SK-N-SH (cell line): ENCODE data around the gene ARHGAP40. TPM values are rescaled to one million over a fixed set of nuclear protein-coding genes. Genes with fewer than 3 reads are reported as not detected.

Source experiments
- CTCF ChIA-PET: fragments of 300-600, 350-600 bp; formaldehyde crosslinking; extraction: SDS; loops from one replicate; lab custom pipeline; 2021; lab: Yijun Ruan, JAX
- POLR2A ChIA-PET: fragments of 350-600 bp; sonication (Branson Sonifier 250); formaldehyde crosslinking; extraction: SDS; loops from one replicate; lab custom pipeline; 2020; ENCODE audit warnings: antibody characterized with exemption, inconsistent platforms; lab: Yijun Ruan, JAX
- DNase-seq: peaks from one replicate; pipeline ENCODE4 v3.0.0; 2012
- H2AFZ ChIP-seq: fragments of 200-600 bp; sonication (generic); 2 replicates; pipeline ENCODE4 v1.8.1; 2016; ENCODE audit warnings: antibody characterized with exemption, mild to moderate bottlenecking, low read depth
- H3F3A ChIP-seq: fragments of 200-600 bp; sonication (generic); replicated peaks from 2 replicates; pipeline ENCODE3; 2016; ENCODE audit warnings: antibody characterized with exemption, mild to moderate bottlenecking; ENCODE audit not compliant: insufficient read depth
- H3K27ac ChIP-seq, 2 experiments: fragments of 200-500 bp in 1 of 2; fragments of 200-600 bp in 1 of 2; sonication (Bioruptor generic) in 1 of 2; sonication (generic), shearing (Covaris generic) in 1 of 2; 2 replicates each; pipeline versions ENCODE4 v1.5.1 to v1.6.1; 2014 to 2016; ENCODE audit warnings: low read depth in 2 of 2, inconsistent platforms in 1 of 2, low read length in 1 of 2, mild to moderate bottlenecking in 1 of 2, mixed read lengths in 1 of 2
- H3K27me3 ChIP-seq: fragments of 200-600 bp; sonication (generic), shearing (Covaris generic); 2 replicates; pipeline ENCODE4 v1.6.1; 2016; ENCODE audit warnings: mixed run types; ENCODE audit not compliant: insufficient read depth
- H3K36me3 ChIP-seq, 2 experiments: fragments of 200-500 bp in 1 of 2; fragments of 200-600 bp in 1 of 2; sonication (Bioruptor generic) in 1 of 2; sonication (generic) in 1 of 2; replicated peaks in 1 of 2; 2 replicates each; pipeline versions ENCODE3 to v1.5.1; 2014 to 2016; ENCODE audit warnings: low read length in 1 of 2, mild to moderate bottlenecking in 1 of 2; ENCODE audit not compliant: insufficient read depth in 2 of 2, control insufficient read depth in 1 of 2
- H3K4me1 ChIP-seq, 2 experiments: fragments of 200-500 bp in 1 of 2; fragments of 200-600 bp in 1 of 2; sonication (Bioruptor generic) in 1 of 2; sonication (generic), shearing (Covaris generic) in 1 of 2; 2 replicates each; pipeline versions ENCODE4 v1.5.1 to v1.6.1; 2014 to 2016; ENCODE audit warnings: low read depth in 1 of 2, low read length in 1 of 2, mixed run types in 1 of 2; ENCODE audit not compliant: insufficient read depth in 2 of 2, control insufficient read depth in 1 of 2
- H3K4me2 ChIP-seq: fragments of 200-600 bp; sonication (generic), shearing (Covaris generic); 2 replicates; pipeline ENCODE4 v1.6.1; 2017; ENCODE audit warnings: mixed run types
- H3K4me3 ChIP-seq, 2 experiments: fragments of 200-500 bp in 1 of 2; fragments of 200-600 bp in 1 of 2; sonication (Bioruptor generic) in 1 of 2; sonication (generic), shearing (Covaris generic) in 1 of 2; 2 replicates each; pipeline versions ENCODE4 v1.5.1 to v1.8.1; 2014 to 2016; ENCODE audit warnings: low read depth in 2 of 2, inconsistent platforms in 1 of 2, low read length in 1 of 2, mild to moderate bottlenecking in 1 of 2, mixed read lengths in 1 of 2, moderate library complexity in 1 of 2
- H3K79me2 ChIP-seq: fragments of 200-600 bp; sonication (generic); 2 replicates; pipeline ENCODE4 v1.8.1; 2017; ENCODE audit warnings: mild to moderate bottlenecking; ENCODE audit not compliant: insufficient read depth
- H3K9ac ChIP-seq: fragments of 200-600 bp; sonication (generic); 2 replicates; pipeline ENCODE4 v1.6.1; 2017; ENCODE audit warnings: mixed run types
- H3K9me2 ChIP-seq: fragments of 200-600 bp; sonication (generic); 2 replicates; pipeline ENCODE4 v1.6.1; 2017; ENCODE audit warnings: mixed run types
- H3K9me3 ChIP-seq: fragments of 200-600 bp; sonication (generic); 2 replicates; pipeline ENCODE4 v1.6.1; 2017; ENCODE audit warnings: mixed run types, mild to moderate bottlenecking, moderate library complexity
- H4K20me1 ChIP-seq: fragments of 200-600 bp; sonication (generic); 2 replicates; pipeline ENCODE4 v1.6.1; 2017; ENCODE audit warnings: mild to moderate bottlenecking, mixed run types; ENCODE audit not compliant: insufficient read depth
- FOSL2 ChIP-seq: IDR thresholded peaks from 2 replicates; pipeline ENCODE4 v1.4.0; 2012; ENCODE audit warnings: low read depth, mild to moderate bottlenecking, moderate library complexity, borderline replicate concordance
- MXI1 ChIP-seq: IDR thresholded peaks from 2 replicates; pipeline ENCODE4 v1.6.1; 2012; ENCODE audit warnings: mild to moderate bottlenecking, low read depth, low read length, improper control_type of control experiment
- NRF1 ChIP-seq: IDR thresholded peaks from 2 replicates; pipeline ENCODE4 v1.6.1; 2012; ENCODE audit warnings: low read depth, mild to moderate bottlenecking, low read length
- POLR2AphosphoS5 ChIP-seq: IDR thresholded peaks from 2 replicates; pipeline ENCODE4 v1.6.1; 2012; ENCODE audit warnings: low read depth, low read length
- RCOR1 ChIP-seq: fragments of 150-350 bp; IDR thresholded peaks from 2 replicates; pipeline ENCODE4 v1.6.1; 2017; ENCODE audit warnings: antibody characterized with exemption, low read length
- RFX5 ChIP-seq: IDR thresholded peaks from 2 replicates; pipeline ENCODE4 v1.6.1; 2012; ENCODE audit warnings: mild to moderate bottlenecking, improper control_type of control experiment, low read length
- TAF1 ChIP-seq: IDR thresholded peaks from 2 replicates; pipeline ENCODE4 v1.6.1; 2012; ENCODE audit warnings: low read depth, mild to moderate bottlenecking, low read length, moderate library complexity, borderline replicate concordance
- TCF12 ChIP-seq: IDR thresholded peaks from 2 replicates; pipeline ENCODE4 v1.4.0; 2012
- USF2 ChIP-seq: fragments of 150-350 bp; IDR thresholded peaks from 2 replicates; pipeline ENCODE4 v1.6.1; 2017; ENCODE audit warnings: antibody characterized with exemption, low read length, low read depth, borderline replicate concordance
- YY1 ChIP-seq: IDR thresholded peaks from 2 replicates; pipeline ENCODE4 v1.4.0; 2012; ENCODE audit warnings: low read depth, mild to moderate bottlenecking
- WGBS: methylation state at CpG from one replicate; pipeline ENCODE4 v1.1.6; 2017; ENCODE audit warnings: low lambda C conversion rate; 5-methylcytosine and 5-hydroxymethylcytosine counted together
- polyA plus RNA-seq, 3 experiments: library from polyadenylated mRNA; depleted of rRNA; stranded (reverse); fragments of >200 nt; gene quantifications; 2 replicates each; pipeline ENCODE4 v1.2.3, GENCODE V29; 2012
- TF ChIP-seq, protein P1 (sequence below): IDR thresholded peaks from 2 replicates; pipeline ENCODE4 v1.4.0; 2012; ENCODE audit warnings: low read depth
- TF ChIP-seq, protein P2 (sequence below): fragments of 200-600 bp; sonication (generic); IDR thresholded peaks from 2 replicates; pipeline ENCODE4 v1.6.1; 2017; ENCODE audit warnings: antibody characterized with exemption, mild to moderate bottlenecking, moderate library complexity

ARHGAP40 gene
- polyA plus RNA-seq, 1 of the 3 experiments (the other 2 are of a cell fraction) = 0.02 TPM

GRCh38 chr20:38615283-38615682 is 13.7 kb downstream of the ARHGAP40 start (continued):
- TF ChIP-seq RCOR1 (no peak), POLR2AphosphoS5 (no peak), NRF1 (no peak), MXI1 (no peak), RFX5 (no peak), TCF12 (no peak)
- TF ChIP-seq, protein P1, sequence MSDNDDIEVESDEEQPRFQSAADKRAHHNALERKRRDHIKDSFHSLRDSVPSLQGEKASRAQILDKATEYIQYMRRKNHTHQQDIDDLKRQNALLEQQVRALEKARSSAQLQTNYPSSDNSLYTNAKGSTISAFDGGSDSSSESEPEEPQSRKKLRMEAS = no peak

DNA sequence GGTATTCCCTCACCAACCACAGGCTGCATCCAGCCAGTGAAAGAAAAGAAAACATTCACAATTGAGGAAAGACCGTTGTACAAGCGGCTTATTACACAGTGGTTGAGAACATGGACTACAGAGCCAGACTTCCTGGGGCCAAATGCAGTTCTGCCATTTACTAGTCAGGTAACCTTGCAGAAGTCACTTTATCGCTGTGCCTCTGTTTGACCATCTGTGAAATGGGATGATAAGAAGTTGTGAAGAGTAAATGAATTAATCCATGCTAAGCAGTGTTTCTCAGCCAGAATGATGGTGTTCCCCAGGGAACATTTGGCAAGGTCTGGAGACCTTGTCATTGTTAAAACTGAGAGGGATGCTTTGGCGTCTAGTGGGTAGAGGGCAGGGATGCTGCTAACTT is 14.8 kb downstream of the ARHGAP40 start:
- 79% methylated on average over 4 of the region's 4 CpGs for whole genome bisulfite sequencing
- peaks cover 0 to 6% of the 10 kb centered on the region in 2 experiments; a peak in 1 of 4 replicates for H3K4me1 ChIP-seq
- no peaks in the 10 kb centered on the region for H3K36me3 ChIP-seq
- DNase-seq = no peak
- no peak overlapping the region for H2AFZ ChIP-seq
- no peaks in the 10 kb centered on the region for H3F3A ChIP-seq
- no peaks in the 10 kb centered on the region for H3K9me2 ChIP-seq
- no peaks in the 10 kb centered on the region for H3K9me3 ChIP-seq
- TF ChIP-seq YY1 (no peak), USF2 (no peak)
- no peak overlapping the region for H3K4me3 ChIP-seq
- no peak overlapping the region for H3K27ac ChIP-seq
- H4K20me1 ChIP-seq = no peaks in the 10 kb centered on the region
- H3K79me2 ChIP-seq = no peaks in the 10 kb centered on the region
- ChIA-PET POLR2A (no interaction called here), CTCF (interaction anchor here (1.2 to 1.9 kb wide), 3 partner anchors 9 to 30 kb away, joined by 3 to 5 read pairs (median 3); no protein-coding TSS in a partner anchor)
- no peak overlapping the region for H3K4me2 ChIP-seq
- no peak overlapping the region for H3K9ac ChIP-seq
- H3K27me3 ChIP-seq = no peaks in the 10 kb centered on the region

GRCh38 chr20:38617011-38617829 is 15.6 kb downstream of the ARHGAP40 start:
- no peak overlapping the region for H2AFZ ChIP-seq
- H3K27me3 ChIP-seq = no peaks in the 10 kb centered on the region
- H3K79me2 ChIP-seq = no peaks in the 10 kb centered on the region
- TF ChIP-seq, protein P2, sequence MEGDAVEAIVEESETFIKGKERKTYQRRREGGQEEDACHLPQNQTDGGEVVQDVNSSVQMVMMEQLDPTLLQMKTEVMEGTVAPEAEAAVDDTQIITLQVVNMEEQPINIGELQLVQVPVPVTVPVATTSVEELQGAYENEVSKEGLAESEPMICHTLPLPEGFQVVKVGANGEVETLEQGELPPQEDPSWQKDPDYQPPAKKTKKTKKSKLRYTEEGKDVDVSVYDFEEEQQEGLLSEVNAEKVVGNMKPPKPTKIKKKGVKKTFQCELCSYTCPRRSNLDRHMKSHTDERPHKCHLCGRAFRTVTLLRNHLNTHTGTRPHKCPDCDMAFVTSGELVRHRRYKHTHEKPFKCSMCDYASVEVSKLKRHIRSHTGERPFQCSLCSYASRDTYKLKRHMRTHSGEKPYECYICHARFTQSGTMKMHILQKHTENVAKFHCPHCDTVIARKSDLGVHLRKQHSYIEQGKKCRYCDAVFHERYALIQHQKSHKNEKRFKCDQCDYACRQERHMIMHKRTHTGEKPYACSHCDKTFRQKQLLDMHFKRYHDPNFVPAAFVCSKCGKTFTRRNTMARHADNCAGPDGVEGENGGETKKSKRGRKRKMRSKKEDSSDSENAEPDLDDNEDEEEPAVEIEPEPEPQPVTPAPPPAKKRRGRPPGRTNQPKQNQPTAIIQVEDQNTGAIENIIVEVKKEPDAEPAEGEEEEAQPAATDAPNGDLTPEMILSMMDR = no peak
- TF ChIP-seq TCF12 = no peak
- TF ChIP-seq TAF1 = no peak
- peak; percentile 43; the same call in 1 of the 2 replicates for TF ChIP-seq FOSL2
- DNase-seq = no peak
- no peaks in the 10 kb centered on the region for H3K9me3 ChIP-seq
- H3K4me2 ChIP-seq = no peak overlapping the region; the same call in 1 of the 2 replicates
- CTCF ChIA-PET = interaction anchor here (0.6 to 1.9 kb wide), 5 partner anchors 9 to 94 kb away, joined by 3 to 5 read pairs (median 3); no protein-coding TSS in a partner anchor
- peaks cover 0 to 6% of the 10 kb centered on the region in 2 experiments; a peak in 1 of 4 replicates for H3K4me1 ChIP-seq
- H3F3A ChIP-seq = no peaks in the 10 kb centered on the region
- POLR2A ChIA-PET = no interaction called here
- no peak overlapping the region for H3K4me3 ChIP-seq
- no peak overlapping the region for H3K9ac ChIP-seq
- no peak overlapping the region for H3K27ac ChIP-seq
- H3K36me3 ChIP-seq = no peaks in the 10 kb centered on the region
- H3K9me2 ChIP-seq = no peaks in the 10 kb centered on the region
- WGBS = 60% methylated on average over 11 of the region's 16 CpGs
- no peaks in the 10 kb centered on the region for H4K20me1 ChIP-seq
